HG02938 (cell line): Measurements from ENCODE around the gene CROT.
A peak's percentile ranks its signal among the peaks of the same experiment; 100 is the strongest.

Experiments
- ATAC-seq: cut with Tn5 transposase; IDR thresholded peaks from one replicate; pipeline ENCODE4 v1.9.1; 2021; ENCODE audit warnings: mild to moderate bottlenecking, moderate library complexity; ENCODE audit not compliant: unreplicated experiment

Gene CROT

GRCh38 chr7:87413951-87414793, 68.7 kb downstream of the CROT start:
- ATAC-seq: no peak

- no peak for ATAC-seq
Measured at GRCh38 chr7:87414794-87415188, 69.3 kb downstream of the CROT start.

GRCh38 chr7:87416682-87417587, 71.5 kb downstream of the CROT start:
- peak; percentile 76 for ATAC-seq

GRCh38 chr7:87420173-87420572, 74.7 kb downstream of the CROT start:
- no peak for ATAC-seq

GRCh38 chr7:87424075-87424474, 78.6 kb downstream of the CROT start:
- ATAC-seq: no peak

DNA sequence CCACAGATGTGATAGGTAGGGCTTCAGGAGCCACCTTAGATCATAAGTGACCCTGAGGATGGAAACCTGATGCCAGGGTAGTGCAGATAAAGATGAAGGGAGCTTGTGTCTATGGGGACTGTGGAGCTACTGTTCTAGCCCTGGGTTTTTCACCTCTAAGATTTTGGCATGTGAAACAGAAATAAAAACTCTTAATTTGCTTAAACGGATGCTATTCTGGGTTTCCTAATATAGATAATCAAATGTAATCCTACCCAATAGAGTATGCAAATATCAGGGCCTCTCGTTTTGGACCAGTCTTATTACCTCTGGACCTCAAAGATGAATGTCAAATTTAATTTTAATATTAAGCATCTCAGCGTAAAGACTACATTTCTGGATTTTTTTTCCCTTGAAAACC, 80.7 kb downstream of the CROT start:
- peak; percentile 85 for ATAC-seq

- no peak for ATAC-seq
Measured at GRCh38 chr7:87427288-87427687, 81.8 kb downstream of the CROT start.

- no peak for ATAC-seq
Measured at GRCh38 chr7:87432536-87432935, 87.1 kb downstream of the CROT start.

- no peak for ATAC-seq
Measured at GRCh38 chr7:87435546-87435945, 90.1 kb downstream of the CROT start.

DNA sequence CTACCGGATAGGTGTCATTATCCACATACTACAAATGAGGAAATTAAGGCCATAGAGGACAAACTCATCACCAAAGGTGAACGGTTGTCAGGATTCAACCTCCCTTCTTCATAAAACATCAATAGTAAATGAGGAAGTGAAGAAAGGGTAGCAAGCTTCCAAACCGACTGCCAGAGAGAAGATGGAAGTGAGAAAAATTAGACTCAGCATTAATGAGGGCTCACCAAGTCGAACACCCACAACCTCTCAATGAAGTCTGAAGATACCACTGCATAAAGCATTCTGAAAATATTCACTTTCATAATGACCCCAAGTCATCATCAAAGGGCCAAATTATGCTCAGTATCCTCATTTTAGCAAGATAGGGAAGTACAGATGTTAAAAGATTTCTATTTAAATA, 100.4 kb downstream of the CROT start:
- peak; percentile 96 for ATAC-seq

DNA sequence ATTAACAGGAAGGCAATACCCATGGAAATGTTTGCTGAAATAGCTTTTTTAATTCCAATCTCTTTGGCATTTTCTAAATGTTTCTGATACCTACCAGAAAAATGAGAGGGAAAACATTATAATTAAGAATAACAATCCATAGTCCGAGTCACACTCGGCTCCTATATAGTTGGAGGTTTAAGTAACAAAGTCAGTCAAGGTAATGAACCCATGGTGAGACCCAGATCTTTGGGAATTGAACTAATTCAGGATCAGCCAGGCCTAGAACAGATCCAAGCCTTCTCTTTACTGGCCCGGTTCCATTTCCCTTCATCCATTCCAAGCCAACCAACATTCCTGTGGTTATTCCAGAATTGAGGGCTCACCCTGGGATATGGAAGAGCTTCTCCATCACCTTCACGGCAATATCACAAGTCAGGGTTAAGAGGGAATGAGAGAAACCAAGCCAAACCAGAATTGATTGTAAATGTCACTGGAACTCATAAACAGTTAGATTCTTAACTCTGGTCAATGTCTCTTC, 101.7 kb downstream of the CROT start:
- no peak for ATAC-seq

- no peak for ATAC-seq
Measured at GRCh38 chr7:87448388-87448787, 102.9 kb downstream of the CROT start.
